OCI-LY3 (cell line): Measurements from ENCODE around the gene CCDC134.

Experiments
- CTCF ChIP-seq: fragments of 200-600, 300-600 bp; sonication (generic); IDR thresholded peaks from 2 replicates; pipeline ENCODE4 v1.5.1; 2014; ENCODE audit warnings: antibody characterized with exemption, low read length, low read depth
- EZH2phosphoT487 ChIP-seq: fragments of 200-600 bp; shearing (Covaris generic); IDR thresholded peaks from 2 replicates; pipeline ENCODE4 v1.6.1; 2018; ENCODE audit warnings: antibody characterized with exemption, mixed run types, low read depth

DNA sequence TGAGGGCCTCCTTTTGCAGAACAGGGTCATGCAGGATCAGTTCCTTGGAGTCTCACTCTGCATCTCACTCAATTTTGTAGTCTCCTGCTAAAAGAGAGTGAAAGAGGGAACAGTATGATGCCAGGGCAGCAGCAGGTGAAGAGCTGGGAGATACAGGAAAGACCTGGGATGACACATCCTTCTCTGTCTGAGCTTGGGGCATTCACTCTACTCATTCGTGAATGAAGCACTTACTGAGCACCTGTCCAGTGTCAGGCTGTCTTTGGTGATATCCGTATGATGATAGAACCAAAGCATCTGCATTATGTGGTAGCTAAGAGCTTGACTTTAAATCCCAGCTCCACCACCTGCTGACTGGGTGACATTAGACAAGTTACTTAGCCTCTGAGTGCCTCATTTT lies 46.8 kb downstream of the CCDC134 start:
- no peak for TF ChIP-seq CTCF
- TF ChIP-seq EZH2phosphoT487, result no peak
